SHP77 treated with DMSO at 0.1 percent for 48 hours (cell line): ENCODE measurements around the gene ZNF487.

Experiments used
- DNase-seq: peaks from one replicate; lab custom pipeline; 2025; lab: John Stamatoyannopoulos, UW

The ZNF487 gene

DNA sequence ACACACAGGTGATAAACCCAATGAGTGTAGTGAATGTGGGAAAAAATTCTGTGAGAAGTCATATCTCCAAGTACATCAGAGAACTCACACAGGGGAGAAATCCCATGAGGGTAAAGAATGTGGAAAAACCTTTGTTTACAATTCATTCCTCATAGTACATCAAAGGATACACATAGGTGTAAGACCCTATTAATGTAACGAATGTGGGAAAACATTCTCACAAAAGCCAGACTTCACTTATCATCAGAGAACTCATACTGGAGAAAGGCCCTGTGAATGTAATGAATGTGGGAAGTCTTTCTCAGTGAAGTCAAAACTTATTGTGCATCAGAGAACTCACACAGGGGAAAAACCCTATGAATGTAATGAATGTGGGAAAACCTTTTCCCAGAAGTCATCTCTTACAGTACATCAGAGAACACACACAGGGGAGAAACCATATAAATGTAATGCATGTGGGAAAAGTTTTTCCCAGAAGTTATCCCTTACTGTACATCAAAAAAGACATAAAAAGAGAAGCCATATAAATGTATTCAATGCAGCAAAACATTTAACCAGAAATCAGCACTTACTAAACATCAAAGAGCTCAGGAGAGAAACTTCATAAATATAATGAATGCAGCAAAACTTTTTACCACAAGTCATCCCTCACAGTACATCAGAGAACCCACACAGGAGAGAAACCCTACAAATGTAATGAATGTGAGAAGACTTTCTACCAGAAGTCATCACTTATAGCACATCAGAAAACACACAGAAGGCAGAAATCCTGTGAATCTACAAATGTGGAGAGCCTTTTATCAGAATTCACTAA, 87.7 kb downstream of the ZNF487 start:
- DNase-seq, result no peak
